H1 (cell line): ENCODE measurements around the gene SLC15A1. TPM values are rescaled to one million over a fixed set of nuclear protein-coding genes. Genes with fewer than 3 reads are reported as not detected.

Source experiments
- CTCF ChIA-PET: fragments of 300-600 bp; sonication (Branson Sonifier 250); formaldehyde crosslinking; loops from one replicate; lab custom pipeline; 2021; ENCODE audit not compliant: partially characterized antibody; lab: Charles Lee
- POLR2A ChIA-PET: fragments of 300-600 bp; sonication (Branson Sonifier 250); formaldehyde crosslinking; loops from one replicate; lab custom pipeline; 2021; ENCODE audit warnings: inconsistent platforms; ENCODE audit not compliant: partially characterized antibody; lab: Charles Lee
- DNase-seq, 2 experiments: peaks; one replicate each; pipeline versions ENCODE4 v3.0.0 to v3.0.0-alpha.2; 2010 to 2022; ENCODE audit warnings: low spot score in 2 of 2, low read depth in 1 of 2, mixed read lengths in 1 of 2
- FAIRE-seq: peaks from 2 replicates; lab custom pipeline; 2011; peaks lifted over from hg19 to GRCh38; lab: Jason Lieb, UNC
- H2AFZ ChIP-seq: 2 replicates; pipeline ENCODE4 v1.8.1; 2012; ENCODE audit warnings: low read length, inconsistent platforms
- H2AK5ac ChIP-seq: 2 replicates; pipeline ENCODE4 v1.6.1; 2013; ENCODE audit warnings: low read depth, low read length
- H2BK120ac ChIP-seq: replicated peaks from 2 replicates; pipeline ENCODE3; 2013; ENCODE audit warnings: low read depth, low read length, inconsistent platforms
- H2BK12ac ChIP-seq: 2 replicates; pipeline ENCODE4 v1.6.1; 2013; ENCODE audit warnings: low read depth, low read length
- H2BK15ac ChIP-seq: 2 replicates; pipeline ENCODE4 v1.6.1; 2013; ENCODE audit warnings: low read length
- H2BK20ac ChIP-seq: 2 replicates; pipeline ENCODE4 v1.6.1; 2013; ENCODE audit warnings: low read length
- H2BK5ac ChIP-seq: 2 replicates; pipeline ENCODE4 v1.6.1; 2013; ENCODE audit warnings: low read depth, low read length
- H3K14ac ChIP-seq: 2 replicates; pipeline ENCODE4 v1.6.1; 2013; ENCODE audit warnings: inconsistent platforms; ENCODE audit not compliant: insufficient read length
- H3K18ac ChIP-seq: 2 replicates; pipeline ENCODE4 v1.6.1; 2013; ENCODE audit warnings: low read length; ENCODE audit errors: extremely low read depth
- H3K23ac ChIP-seq: 2 replicates; pipeline ENCODE4 v1.6.1; 2013; ENCODE audit warnings: inconsistent platforms; ENCODE audit not compliant: insufficient read length
- H3K23me2 ChIP-seq: 2 replicates; pipeline ENCODE4 v1.6.1; 2013; ENCODE audit warnings: low read depth, low read length
- H3K27ac ChIP-seq: 2 replicates; pipeline ENCODE4 v1.6.1; 2011; ENCODE audit warnings: low read depth, low read length, inconsistent platforms
- H3K27me3 ChIP-seq, 4 experiments: replicated peaks in 1 of 4; 1 replicate in 1 of 4; 2 replicates in 3 of 4; pipeline versions ENCODE4 v1.6.1 to v1.8.1; 2011 to 2013; ENCODE audit warnings: low read length in 3 of 4, mild to moderate bottlenecking in 3 of 4, inconsistent platforms in 2 of 4, mixed read lengths in 2 of 4, moderate library complexity in 1 of 4; ENCODE audit not compliant: control insufficient read depth in 3 of 4, insufficient read depth in 3 of 4; ENCODE audit errors: extremely low read depth in 1 of 4
- H3K36me3 ChIP-seq, 4 experiments: 2 replicates each; pipeline versions ENCODE4 v1.6.1 to v1.8.1; 2011 to 2013; ENCODE audit warnings: mild to moderate bottlenecking in 4 of 4, low read length in 3 of 4, moderate library complexity in 2 of 4, control low read depth in 1 of 4, inconsistent platforms in 1 of 4; ENCODE audit not compliant: insufficient read depth in 4 of 4, control insufficient read depth in 2 of 4
- H3K4ac ChIP-seq: replicated peaks from 2 replicates; pipeline ENCODE3; 2013; ENCODE audit warnings: low read length, low read depth, mixed read lengths, inconsistent platforms; ENCODE audit not compliant: insufficient read length
- H3K4me1 ChIP-seq, 4 experiments: replicated peaks in 1 of 4; 1 replicate in 1 of 4; 2 replicates in 3 of 4; pipeline versions ENCODE4 v1.6.1 to v1.8.1; 2011 to 2013; ENCODE audit warnings: low read length in 3 of 4, inconsistent platforms in 2 of 4, mixed read lengths in 1 of 4; ENCODE audit not compliant: insufficient read depth in 4 of 4, control insufficient read depth in 3 of 4
- H3K4me2 ChIP-seq, 2 experiments: 2 replicates each; pipeline versions ENCODE4 v1.6.1 to v1.8.1; 2011 to 2013; ENCODE audit warnings: low read depth in 2 of 2, low read length in 2 of 2, control low read depth in 1 of 2, inconsistent platforms in 1 of 2, mild to moderate bottlenecking in 1 of 2; ENCODE audit not compliant: insufficient read depth in 1 of 2
- H3K4me3 ChIP-seq, 4 experiments: fragments of 200-600, 300-600 bp in 1 of 4; sonication (generic), shearing (Covaris generic), sonication (Bioruptor Twin) in 1 of 4; 2 replicates each; pipeline versions ENCODE4 v1.5.1 to v1.8.1; 2011 to 2016; ENCODE audit warnings: low read length in 4 of 4, low read depth in 3 of 4, control low read depth in 2 of 4, inconsistent platforms in 2 of 4, mild to moderate bottlenecking in 2 of 4, mixed read lengths in 1 of 4, moderate library complexity in 1 of 4; ENCODE audit not compliant: insufficient read depth in 2 of 4; ENCODE audit errors: extremely low read depth in 1 of 4
- H3K56ac ChIP-seq: replicated peaks from 2 replicates; pipeline ENCODE3; 2013; ENCODE audit warnings: low read depth, mild to moderate bottlenecking, mixed read lengths, low read length, inconsistent platforms; ENCODE audit not compliant: insufficient read length
- H3K79me1 ChIP-seq: 2 replicates; pipeline ENCODE4 v1.6.1; 2013; ENCODE audit warnings: low read depth, low read length, control low read depth
- H3K79me2 ChIP-seq, 2 experiments: 2 replicates each; pipeline versions ENCODE4 v1.6.1 to v1.8.1; 2012 to 2013; ENCODE audit warnings: low read length in 2 of 2, mild to moderate bottlenecking in 2 of 2, inconsistent platforms in 1 of 2; ENCODE audit not compliant: insufficient read depth in 2 of 2, control insufficient read depth in 1 of 2
- H3K9ac ChIP-seq, 4 experiments: replicated peaks in 1 of 4; 1 replicate in 1 of 4; 2 replicates in 3 of 4; pipeline versions ENCODE4 v1.6.1 to v1.8.1; 2011 to 2013; ENCODE audit warnings: low read depth in 3 of 4, low read length in 3 of 4, control low read depth in 2 of 4, mild to moderate bottlenecking in 2 of 4, moderate library complexity in 2 of 4, inconsistent platforms in 1 of 4; ENCODE audit errors: extremely low read depth in 1 of 4
- H3K9me3 ChIP-seq, 2 experiments: 2 replicates each; pipeline versions ENCODE4 v1.6.1 to v1.8.1; 2012 to 2013; ENCODE audit warnings: mild to moderate bottlenecking in 2 of 2, moderate library complexity in 2 of 2, control low read depth in 1 of 2, inconsistent platforms in 1 of 2, low read depth in 1 of 2, low read length in 1 of 2, mixed read lengths in 1 of 2; ENCODE audit not compliant: insufficient read depth in 2 of 2
- H4K20me1 ChIP-seq, 2 experiments: replicated peaks in 1 of 2; 2 replicates each; pipeline versions ENCODE3 to v1.8.1; 2011 to 2013; ENCODE audit warnings: inconsistent platforms in 2 of 2, low read length in 2 of 2, mild to moderate bottlenecking in 1 of 2; ENCODE audit not compliant: insufficient read depth in 2 of 2, control insufficient read depth in 1 of 2
- H4K5ac ChIP-seq: 2 replicates; pipeline ENCODE4 v1.6.1; 2013; ENCODE audit warnings: low read length, low read depth, mixed read lengths, inconsistent platforms; ENCODE audit not compliant: insufficient read length
- H4K8ac ChIP-seq: 2 replicates; pipeline ENCODE4 v1.8.0; 2013; ENCODE audit warnings: mild to moderate bottlenecking, moderate library complexity, low read length, inconsistent platforms; ENCODE audit not compliant: insufficient read depth; ENCODE audit errors: extremely low read depth
- H4K91ac ChIP-seq: replicated peaks from 2 replicates; pipeline ENCODE3; 2013; ENCODE audit warnings: low read length, mixed read lengths, inconsistent platforms; ENCODE audit not compliant: insufficient read length
- BCL11A ChIP-seq, 2 experiments: IDR thresholded peaks; one replicate each; pipeline ENCODE4 v1.6.1; 2011; ENCODE audit warnings: low read depth in 2 of 2, low read length in 2 of 2, mild to moderate bottlenecking in 2 of 2
- RBBP5 ChIP-seq: IDR thresholded peaks from 2 replicates; pipeline ENCODE4 v1.7.1; 2012; ENCODE audit warnings: low read depth, mild to moderate bottlenecking, inconsistent platforms, low read length, moderate library complexity, borderline replicate concordance
- SP2 ChIP-seq: IDR thresholded peaks from 2 replicates; pipeline ENCODE4 v1.6.1; 2012; ENCODE audit warnings: mild to moderate bottlenecking, low read length, inconsistent platforms
- WGBS, 2 experiments: shearing (Covaris generic) in 1 of 2; methylation state at CpG; one replicate each; pipeline versions ENCODE4 v1.1.6 to v1.1.7; 2013 to 2015; ENCODE audit warnings: low lambda C conversion rate in 2 of 2, mixed read lengths in 2 of 2, inconsistent platforms in 1 of 2, low coverage in 1 of 2, missing lambda C conversion rate in 1 of 2; ENCODE audit not compliant: insufficient replicate concordance in 2 of 2, insufficient coverage in 1 of 2, insufficient read length in 1 of 2; ENCODE audit errors: extremely low coverage in 1 of 2, missing lambda C conversion rate in 1 of 2; 5-methylcytosine and 5-hydroxymethylcytosine counted together
- polyA plus RNA-seq, 7 experiments: library from polyadenylated mRNA; depleted of rRNA in 3 of 7; stranded (reverse) in 5 of 7; unstranded in 2 of 7; fragments of >200 nt in 5 of 7; fragments of 200-250 nt in 2 of 7; gene quantifications; 1 replicate in 5 of 7; 2 replicates in 1 of 7; 4 replicates in 1 of 7; pipeline versions ENCODE4 v1.2.1 to v1.2.3, GENCODE V29; 2011 to 2013; ENCODE audit warnings: missing spikeins in 2 of 7, mixed read lengths in 2 of 7
- total RNA-seq: library from RNA; stranded (reverse); fragmentation: NEBNext Ultra II Directional; extraction: Animal tissue kit (Norgen Biotek cat#: 25700); gene quantifications from 2 replicates; pipeline ENCODE4 v1.2.1, GENCODE V29; 2021
- TF ChIP-seq, protein P1 (sequence below): IDR thresholded peaks from 2 replicates; pipeline ENCODE4 v1.6.1; 2012; ENCODE audit warnings: inconsistent platforms

Gene SLC15A1
- total and polyA plus RNA-seq, 2 of the 8 experiments (the other 6 are each of a cell fraction or from before 2014, with no cell fraction given): 1.3 to 2.4 TPM

GRCh38 chr13:98664047-98664446 is 88.4 kb downstream of the SLC15A1 start:
- Histone ChIP-seq H3K4me3 (no peak overlapping the region), H3K36me3 (no peaks in the 10 kb centered on the region), H4K5ac (no peak overlapping the region), H3K27ac (no peak overlapping the region), H2AK5ac (no peak overlapping the region), H2BK15ac (no peak overlapping the region), H3K23me2 (no peaks in the 10 kb centered on the region), H3K9ac (no peak overlapping the region), H3K4me2 (no peak overlapping the region), H3K4me1 (no peaks in the 10 kb centered on the region), H2BK20ac (no peak overlapping the region), H3K23ac (no peak overlapping the region), H2AFZ (no peak overlapping the region), H3K14ac (no peak overlapping the region), H4K8ac (no peak overlapping the region), H3K79me1 (no peaks in the 10 kb centered on the region), H4K20me1 (no peaks in the 10 kb centered on the region), H3K56ac (no peak overlapping the region), H3K4ac (no peak overlapping the region), H3K79me2 (no peaks in the 10 kb centered on the region), H3K9me3 (peaks cover 0 to 2% of the 10 kb centered on the region in 2 experiments; a peak in 2 of 4 replicates), H3K27me3 (no peaks in the 10 kb centered on the region; a peak in 1 of 7 replicates), H3K18ac (no peak overlapping the region), H2BK120ac (no peak overlapping the region), H2BK12ac (no peak overlapping the region), H4K91ac (no peak overlapping the region), H2BK5ac (no peak overlapping the region)
- DNase-seq (no peak), FAIRE-seq (no peak)
- TF ChIP-seq SP2: no peak
- TF ChIP-seq, protein P1, sequence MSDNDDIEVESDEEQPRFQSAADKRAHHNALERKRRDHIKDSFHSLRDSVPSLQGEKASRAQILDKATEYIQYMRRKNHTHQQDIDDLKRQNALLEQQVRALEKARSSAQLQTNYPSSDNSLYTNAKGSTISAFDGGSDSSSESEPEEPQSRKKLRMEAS: no peak
- no peak for TF ChIP-seq BCL11A (IDR thresholded peaks at IDR 0.05; ENCODE audit: low read depth in 2 of 2, low read length in 2 of 2)
- no peak for TF ChIP-seq RBBP5
- WGBS, 2 experiments: 86% methylated on average over 11 of the region's 11 CpGs; no CpG with 5 or more reads in 1 of the 2 experiments
- ChIA-PET CTCF (interaction anchor here (1.5 kb wide), 1 partner anchor 9 kb away, joined by 7 read pairs; no protein-coding TSS in a partner anchor), POLR2A (no interaction called here)
